Caco-2 (cell line): ENCODE data around the gene CACNA1G. TPM values are rescaled to one million over a fixed set of nuclear protein-coding genes. Genes with fewer than 3 reads are reported as not detected.

Source experiments
- BruUV-seq: library from RNA; stranded (reverse); fragments of 400-500 nt; replicated peaks from 2 replicates; lab custom pipeline; 2021; lab: Mats Ljungman, UMichigan
- CTCF ChIA-PET: fragments of 300-600 bp; sonication (Branson Sonifier 250); formaldehyde crosslinking; loops from one replicate; lab custom pipeline; 2022; ENCODE audit warnings: antibody characterized with exemption; lab: Charles Lee
- POLR2A ChIA-PET: fragments of 300-600 bp; sonication (Branson Sonifier 250); formaldehyde crosslinking; loops from one replicate; lab custom pipeline; 2022; ENCODE audit warnings: antibody characterized with exemption; lab: Charles Lee
- DNase-seq, 2 experiments: peaks; one replicate each; pipeline versions ENCODE4 v3.0.0 to v3.0.0-alpha.2; 2020 to 2022
- H3K27me3 ChIP-seq: replicated peaks from 2 replicates; pipeline ENCODE4 v1.6.0; 2011; ENCODE audit warnings: low read length; ENCODE audit not compliant: control insufficient read depth, insufficient read depth
- H3K36me3 ChIP-seq: 2 replicates; pipeline ENCODE4 v1.5.1; 2011; ENCODE audit warnings: low read length; ENCODE audit not compliant: control insufficient read depth, insufficient read depth
- H3K4me1 ChIP-seq: fragments of 250-450 bp; sonication (Bioruptor Pico); 2 replicates; pipeline ENCODE4 v1.5.1; 2020; ENCODE audit warnings: mild to moderate bottlenecking
- H3K4me3 ChIP-seq: 2 replicates; pipeline ENCODE4 v1.5.1; 2011; ENCODE audit warnings: low read depth, mild to moderate bottlenecking, control low read depth, low read length
- H3K9me3 ChIP-seq: fragments of 250-450 bp; sonication (Bioruptor Pico); 2 replicates; pipeline ENCODE4 v1.5.1; 2020; ENCODE audit warnings: mild to moderate bottlenecking, moderate library complexity
- H3K27ac Mint-ChIP-seq: one replicate; pipeline ENCODE4 v1.8.0; 2022; ENCODE audit warnings: mixed read lengths; ENCODE audit not compliant: unreplicated experiment
- H3K27me3 Mint-ChIP-seq: one replicate; pipeline ENCODE4 v1.8.0; 2022; ENCODE audit warnings: mixed read lengths; ENCODE audit not compliant: insufficient read depth, unreplicated experiment
- H3K36me3 Mint-ChIP-seq: one replicate; pipeline ENCODE4 v1.8.0; 2022; ENCODE audit warnings: mild to moderate bottlenecking, mixed read lengths; ENCODE audit not compliant: insufficient read depth, unreplicated experiment
- H3K4me1 Mint-ChIP-seq: one replicate; pipeline ENCODE4 v1.8.0; 2022; ENCODE audit warnings: low read depth, mixed read lengths; ENCODE audit not compliant: unreplicated experiment
- H3K4me3 Mint-ChIP-seq: one replicate; pipeline ENCODE4 v1.8.0; 2022; ENCODE audit warnings: mild to moderate bottlenecking, moderate library complexity, mixed read lengths; ENCODE audit not compliant: unreplicated experiment
- H3K9me3 Mint-ChIP-seq: one replicate; pipeline ENCODE4 v1.8.0; 2022; ENCODE audit warnings: mixed read lengths; ENCODE audit not compliant: unreplicated experiment
- CTCF ChIP-seq, 2 experiments: fragments of 200-600 bp in 1 of 2; IDR thresholded peaks; 1 replicate in 1 of 2; 2 replicates in 1 of 2; pipeline versions ENCODE4 v1.5.1 to v1.8.0; 2011 to 2022; ENCODE audit warnings: antibody characterized with exemption in 1 of 2, control low read depth in 1 of 2, inconsistent platforms in 1 of 2, low read depth in 1 of 2, low read length in 1 of 2, mild to moderate bottlenecking in 1 of 2, moderate library complexity in 1 of 2; ENCODE audit not compliant: insufficient read depth in 1 of 2, severe bottlenecking in 1 of 2, unreplicated experiment in 1 of 2
- intact Hi-C: fragments of 100-400 bp; cut with micrococcal nuclease; formaldehyde crosslinking; loops from one replicate; pipeline ENCODE4 v1.10.0; 2022; ENCODE audit not compliant: unreplicated experiment
- total RNA-seq: library from RNA; stranded (reverse); gene quantifications from 2 replicates; pipeline ENCODE4 v1.2.3, GENCODE V29; 2022

CACNA1G gene
- total RNA-seq, 1 experiment from 2014 or later = 1.4 TPM

- no peak for TF ChIP-seq CTCF (IDR thresholded peaks at IDR 0.05; ENCODE audit: insufficient read depth in 1 of 2, low read depth in 1 of 2, low read length in 1 of 2, severe bottlenecking in 1 of 2, unreplicated experiment in 1 of 2)
- POLR2A ChIA-PET = no interaction called here
- no TSS peak for BruUV-seq
These were observed 42.8 kb upstream of the CACNA1G start for GRCh38 chr17:50517504-50518383.

GRCh38 chr17:50518384-50519023 is 42.0 kb upstream of the CACNA1G start:
- intact Hi-C loops = no loop called here

More at GRCh38 chr17:50517504-50518383, 42.8 kb upstream of the CACNA1G start:
- Histone ChIP-seq H3K36me3 (no peaks in the 10 kb centered on the region), H3K4me3 (no peak overlapping the region), H3K27me3 (no peaks in the 10 kb centered on the region), H3K4me1 (peaks cover 9% of the 10 kb centered on the region), H3K9me3 (no peaks in the 10 kb centered on the region)
- Mint-ChIP-seq H3K27me3 (no peaks in the 10 kb centered on the region), H3K4me1 (peaks cover 27% of the 10 kb centered on the region), H3K36me3 (no peaks in the 10 kb centered on the region), H3K4me3 (no peak overlapping the region), H3K27ac (peak overlapping the region; percentile 12), H3K9me3 (no peaks in the 10 kb centered on the region)
- intact Hi-C loops = loop anchor here (1.0 kb wide), 1 partner anchor 30 kb away; no protein-coding TSS in a partner anchor
- CTCF ChIA-PET = interaction anchor here (0.6 to 1.2 kb wide), 2 partner anchors 31 to 38 kb away, joined by 4 to 5 read pairs; no protein-coding TSS in a partner anchor
- no peak for DNase-seq

More at GRCh38 chr17:50518384-50519023, 42.0 kb upstream of the CACNA1G start:
- H3K27me3 ChIP-seq = no peaks in the 10 kb centered on the region
- Mint-ChIP-seq H3K4me1 (peaks cover 34% of the 10 kb centered on the region), H3K9me3 (no peaks in the 10 kb centered on the region), H3K27me3 (no peaks in the 10 kb centered on the region), H3K36me3 (no peaks in the 10 kb centered on the region), H3K4me3 (no peak overlapping the region), H3K27ac (no peak overlapping the region)
- no peak overlapping the region for H3K4me3 ChIP-seq
- peaks cover 17% of the 10 kb centered on the region for H3K4me1 ChIP-seq
- no peak for TF ChIP-seq CTCF (IDR thresholded peaks at IDR 0.05; ENCODE audit: insufficient read depth in 1 of 2, low read depth in 1 of 2, low read length in 1 of 2, severe bottlenecking in 1 of 2, unreplicated experiment in 1 of 2)
- H3K9me3 ChIP-seq = no peaks in the 10 kb centered on the region
- BruUV-seq = no TSS peak
- ChIA-PET CTCF (no interaction called here), POLR2A (no interaction called here)
- DNase-seq = peak in 1 of 2 experiments; percentile 37
- no peaks in the 10 kb centered on the region for H3K36me3 ChIP-seq
